Effector memory CD8-positive, alpha-beta T cell (primary cell): ENCODE measurements around the gene COL8A1.

Source experiments
- ATAC-seq: fragments of 150-1000 bp; cut with Tn5 transposase; replicated peaks from 2 replicates; pipeline ENCODE4 v1.10.0; 2021; ENCODE audit warnings: mild to moderate bottlenecking, moderate library complexity
- DNase-seq, 3 experiments: peaks; one replicate each; pipeline ENCODE4 v3.0.0; 2021
- H3K27ac Mint-ChIP-seq, 2 donors: one replicate each; pipeline ENCODE4 v1.8.0; 2022; ENCODE audit warnings: mild to moderate bottlenecking in 2 of 2, mixed read lengths in 2 of 2, moderate library complexity in 2 of 2
- H3K27me3 Mint-ChIP-seq, 2 donors: one replicate each; pipeline ENCODE4 v1.8.0; 2022; ENCODE audit warnings: mixed read lengths in 2 of 2
- H3K36me3 Mint-ChIP-seq: one replicate; pipeline ENCODE4 v1.8.0; 2022; ENCODE audit warnings: mild to moderate bottlenecking, moderate library complexity, mixed read lengths; ENCODE audit not compliant: insufficient read depth
- H3K4me1 Mint-ChIP-seq, 2 donors: one replicate each; pipeline ENCODE4 v1.8.0; 2022; ENCODE audit warnings: low read depth in 2 of 2, mixed read lengths in 2 of 2
- H3K4me3 Mint-ChIP-seq, 2 donors: one replicate each; pipeline ENCODE4 v1.8.0; 2022; ENCODE audit warnings: mild to moderate bottlenecking in 2 of 2, mixed read lengths in 2 of 2, moderate library complexity in 2 of 2
- H3K9me3 Mint-ChIP-seq, 2 donors: one replicate each; pipeline ENCODE4 v1.8.0; 2022; ENCODE audit warnings: mixed read lengths in 2 of 2

Gene COL8A1

GRCh38 chr3:99799422-99799821 lies 161.0 kb downstream of the COL8A1 start:
- H3K36me3 Mint-ChIP-seq: no peaks in the 10 kb centered on the region
- no peak overlapping the region for H3K27ac Mint-ChIP-seq
- H3K4me1 Mint-ChIP-seq: no peaks in the 10 kb centered on the region
- peaks cover 0 to 5% of the 10 kb centered on the region in 2 donors for H3K27me3 Mint-ChIP-seq
- H3K9me3 Mint-ChIP-seq: no peaks in the 10 kb centered on the region
- no peak for DNase-seq
- no peak overlapping the region for H3K4me3 Mint-ChIP-seq
- no peak for ATAC-seq

GRCh38 chr3:99803297-99803696 lies 164.9 kb downstream of the COL8A1 start:
- H3K4me1 Mint-ChIP-seq: peaks cover 0 to 3% of the 10 kb centered on the region in 2 donors
- no peak for ATAC-seq
- H3K36me3 Mint-ChIP-seq: no peaks in the 10 kb centered on the region
- H3K27ac Mint-ChIP-seq: no peak overlapping the region
- H3K27me3 Mint-ChIP-seq: no peaks in the 10 kb centered on the region
- H3K4me3 Mint-ChIP-seq: no peak overlapping the region
- H3K9me3 Mint-ChIP-seq: peaks cover 6 to 8% of the 10 kb centered on the region in 2 donors
- DNase-seq: no peak

DNA sequence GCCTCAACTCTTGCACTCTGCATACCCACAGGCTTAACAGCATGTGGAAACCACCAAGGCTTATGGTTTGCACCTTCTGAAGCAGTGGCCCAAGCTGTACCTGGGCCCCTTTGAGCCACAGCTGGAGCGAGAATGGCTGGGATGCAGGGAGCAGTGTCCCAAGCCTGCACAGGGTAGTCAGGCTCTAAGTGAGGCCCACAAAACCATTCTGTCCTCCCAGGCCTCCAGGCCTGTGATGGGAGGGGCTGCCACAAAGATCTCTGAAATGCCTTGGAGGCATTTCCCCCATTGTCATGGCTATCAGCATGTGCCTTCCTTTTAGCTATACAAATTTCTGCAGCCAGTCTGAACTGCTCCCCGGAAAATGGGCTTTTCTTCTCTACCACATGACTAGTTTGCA lies 166.8 kb downstream of the COL8A1 start:
- no peak for DNase-seq
- Mint-ChIP-seq H3K36me3 (no peaks in the 10 kb centered on the region), H3K4me1 (peaks cover 0 to 3% of the 10 kb centered on the region in 2 donors), H3K9me3 (peaks cover 6 to 8% of the 10 kb centered on the region in 2 donors), H3K27ac (no peak overlapping the region), H3K27me3 (no peaks in the 10 kb centered on the region), H3K4me3 (no peak overlapping the region)
- no peak for ATAC-seq

GRCh38 chr3:99808163-99808794 lies 169.9 kb downstream of the COL8A1 start:
- ATAC-seq (peak; percentile 56), DNase-seq (peak; percentile 25 to 49 (median 27))
- no peak overlapping the region for H3K4me3 Mint-ChIP-seq
- H3K27ac Mint-ChIP-seq: no peak overlapping the region
- H3K36me3 Mint-ChIP-seq: no peaks in the 10 kb centered on the region
- H3K27me3 Mint-ChIP-seq: no peaks in the 10 kb centered on the region
- H3K4me1 Mint-ChIP-seq: peaks cover 0 to 3% of the 10 kb centered on the region in 2 donors
- peaks cover 6 to 8% of the 10 kb centered on the region in 2 donors for H3K9me3 Mint-ChIP-seq

- DNase-seq (no peak), ATAC-seq (no peak)
- H3K36me3 Mint-ChIP-seq: no peaks in the 10 kb centered on the region
- peaks cover 6 to 8% of the 10 kb centered on the region in 2 donors for H3K9me3 Mint-ChIP-seq
- no peak overlapping the region for H3K4me3 Mint-ChIP-seq
- peaks cover 0 to 3% of the 10 kb centered on the region in 2 donors for H3K4me1 Mint-ChIP-seq
- H3K27me3 Mint-ChIP-seq: no peaks in the 10 kb centered on the region
- H3K27ac Mint-ChIP-seq: no peak overlapping the region
Measured at GRCh38 chr3:99809565-99809964, 171.2 kb downstream of the COL8A1 start.

GRCh38 chr3:99810403-99810802 lies 172.0 kb downstream of the COL8A1 start:
- no peak overlapping the region for H3K27ac Mint-ChIP-seq
- H3K36me3 Mint-ChIP-seq: no peaks in the 10 kb centered on the region
- no peaks in the 10 kb centered on the region for H3K27me3 Mint-ChIP-seq

DNA sequence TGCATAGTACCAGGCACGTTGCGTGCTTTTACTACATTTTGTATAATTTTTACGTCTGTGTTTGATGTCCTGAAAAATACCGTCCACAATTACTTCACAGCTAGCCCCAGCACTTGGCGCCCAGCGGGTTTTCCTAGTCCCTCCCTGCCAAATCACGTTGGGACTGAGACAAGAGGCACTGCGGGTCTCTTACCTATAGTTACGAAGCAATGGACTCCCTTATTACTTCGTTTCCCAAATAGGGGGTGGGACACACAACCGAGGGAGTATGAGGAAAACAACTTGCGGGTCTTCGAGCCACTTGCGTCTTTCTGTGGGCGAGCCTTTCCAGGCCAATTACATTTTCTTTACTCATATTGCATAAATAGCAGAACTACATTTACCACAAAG lies 178.6 kb downstream of the COL8A1 start:
- H3K27me3 Mint-ChIP-seq: no peaks in the 10 kb centered on the region
- ATAC-seq (no peak), DNase-seq (peak in 1 of 3 experiments; percentile 3)
- peak overlapping the region; percentile 97 for H3K4me3 Mint-ChIP-seq
- peaks cover 25 to 27% of the 10 kb centered on the region in 2 donors for H3K4me1 Mint-ChIP-seq
- H3K9me3 Mint-ChIP-seq: no peaks in the 10 kb centered on the region
- H3K27ac Mint-ChIP-seq: peak overlapping the region; percentile 99 to 100
- H3K36me3 Mint-ChIP-seq: peaks cover 21% of the 10 kb centered on the region

More at GRCh38 chr3:99810403-99810802, 172.0 kb downstream of the COL8A1 start:
- Mint-ChIP-seq H3K4me1 (peaks cover 0 to 3% of the 10 kb centered on the region in 2 donors), H3K9me3 (peaks cover 5% of the 10 kb centered on the region in 2 donors), H3K4me3 (no peak overlapping the region)
- DNase-seq: no peak
- no peak for ATAC-seq

- H3K36me3 Mint-ChIP-seq: peaks cover 21% of the 10 kb centered on the region
- DNase-seq (peak; percentile 97 to 98 (median 98)), ATAC-seq (peak; percentile 92)
- no peaks in the 10 kb centered on the region for H3K9me3 Mint-ChIP-seq
- H3K27ac Mint-ChIP-seq: peak within 1 kb of the TSS; percentile 99 to 100
- no peaks in the 10 kb centered on the region for H3K27me3 Mint-ChIP-seq
- peak within 1 kb of the TSS; percentile 97 for H3K4me3 Mint-ChIP-seq
- peaks cover 25 to 27% of the 10 kb centered on the region in 2 donors for H3K4me1 Mint-ChIP-seq
Measured at GRCh38 chr3:99817437-99818240, 179.2 kb downstream of the COL8A1 start, which contains the start of gene CMSS1. Gene CMSS1, plus strand, starts transcription at chr3:99817862.

DNA sequence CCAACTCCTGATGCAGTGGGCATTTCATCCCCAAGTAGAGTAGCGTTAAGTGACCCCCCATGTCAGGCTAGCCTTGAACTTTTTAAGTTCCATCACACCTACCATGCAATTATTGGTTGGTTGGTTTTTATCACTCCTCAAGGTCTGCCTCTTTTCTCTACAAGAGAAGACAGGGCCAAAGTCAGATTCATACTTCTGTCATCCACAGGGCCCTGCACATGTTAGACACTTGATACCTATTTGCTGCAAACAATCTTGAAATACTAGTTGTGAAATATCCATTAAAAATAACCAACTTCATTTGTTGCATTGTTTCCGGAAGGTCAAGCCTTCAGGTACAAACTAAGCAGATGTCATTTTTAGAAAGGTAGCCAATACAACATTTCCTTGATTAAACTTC lies 180.4 kb downstream of the COL8A1 start:
- peaks cover 21% of the 10 kb centered on the region for H3K36me3 Mint-ChIP-seq
- H3K9me3 Mint-ChIP-seq: no peaks in the 10 kb centered on the region
- H3K4me3 Mint-ChIP-seq: peak overlapping the region; percentile 97
- H3K27me3 Mint-ChIP-seq: no peaks in the 10 kb centered on the region
- ATAC-seq (no peak), DNase-seq (no peak)
- H3K27ac Mint-ChIP-seq: peak overlapping the region; percentile 99 to 100
- peaks cover 25 to 27% of the 10 kb centered on the region in 2 donors for H3K4me1 Mint-ChIP-seq

GRCh38 chr3:99823723-99824711 lies 185.6 kb downstream of the COL8A1 start:
- H3K27me3 Mint-ChIP-seq: no peaks in the 10 kb centered on the region
- peaks cover 10% of the 10 kb centered on the region for H3K36me3 Mint-ChIP-seq
- H3K4me1 Mint-ChIP-seq: peaks cover 7 to 8% of the 10 kb centered on the region in 2 donors
- no peak for DNase-seq
- H3K4me3 Mint-ChIP-seq: no peak overlapping the region
- ATAC-seq: no peak
- no peaks in the 10 kb centered on the region for H3K9me3 Mint-ChIP-seq
- no peak overlapping the region for H3K27ac Mint-ChIP-seq

DNA sequence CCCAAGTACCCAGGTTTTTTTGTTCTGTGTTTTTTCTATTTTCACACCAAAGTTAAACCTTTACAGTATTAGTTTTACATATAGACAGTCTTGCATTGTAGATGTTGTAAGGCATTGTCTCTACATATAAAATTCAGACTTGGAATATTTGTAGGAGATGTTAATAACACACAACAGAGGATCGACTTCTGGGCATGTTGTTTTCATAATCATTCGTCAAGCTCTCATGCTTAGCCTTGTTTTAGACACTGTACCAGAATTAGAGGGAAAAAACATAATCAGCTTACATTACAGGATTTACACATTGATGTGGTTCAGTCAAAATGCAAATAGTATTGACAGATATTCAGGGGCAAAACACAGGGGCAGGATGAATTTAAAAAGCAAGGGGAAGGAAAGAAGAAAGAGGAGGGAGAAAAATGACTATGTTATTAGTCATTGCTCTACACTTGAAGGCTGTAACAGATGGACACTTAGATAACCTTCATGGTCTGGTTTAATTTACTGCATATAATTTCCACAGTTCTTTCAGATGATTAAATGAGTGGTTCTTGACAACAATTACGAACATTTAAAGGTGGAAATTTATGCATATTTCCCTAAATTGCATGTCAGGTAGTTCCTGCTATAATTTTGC lies 186.7 kb downstream of the COL8A1 start:
- no peaks in the 10 kb centered on the region for H3K27me3 Mint-ChIP-seq
- H3K27ac Mint-ChIP-seq: no peak overlapping the region
- DNase-seq: no peak
- no peak for ATAC-seq
- peaks cover 0 to under 1% of the 10 kb centered on the region in 2 donors for H3K4me1 Mint-ChIP-seq
- H3K4me3 Mint-ChIP-seq: no peak overlapping the region
- H3K36me3 Mint-ChIP-seq: peaks cover 7% of the 10 kb centered on the region
- H3K9me3 Mint-ChIP-seq: no peaks in the 10 kb centered on the region

- H3K9me3 Mint-ChIP-seq: no peaks in the 10 kb centered on the region
- no peak for ATAC-seq
- H3K27ac Mint-ChIP-seq: no peak overlapping the region
- H3K4me1 Mint-ChIP-seq: no peaks in the 10 kb centered on the region
- DNase-seq: no peak
- no peaks in the 10 kb centered on the region for H3K27me3 Mint-ChIP-seq
- peaks cover 7% of the 10 kb centered on the region for H3K36me3 Mint-ChIP-seq
- no peak overlapping the region for H3K4me3 Mint-ChIP-seq
Measured at GRCh38 chr3:99829844-99830243, 191.4 kb downstream of the COL8A1 start.
